HFFc6 (cell line): ENCODE data around the gene OMP. TPM values are rescaled to one million over a fixed set of nuclear protein-coding genes. Genes with fewer than 3 reads are reported as not detected.

Experiments
- DNase-seq: peaks from one replicate; pipeline ENCODE4 v3.0.0-alpha.2; 2018
- H3K27ac Mint-ChIP-seq: 2 replicates; pipeline ENCODE4 v1.8.0; 2020; ENCODE audit warnings: mild to moderate bottlenecking, mixed read lengths
- H3K27me3 Mint-ChIP-seq: 2 replicates; pipeline ENCODE4 v1.8.0; 2021; ENCODE audit warnings: mild to moderate bottlenecking, moderate library complexity, mixed read lengths; ENCODE audit not compliant: insufficient read depth
- H3K36me3 Mint-ChIP-seq: 2 replicates; pipeline ENCODE4 v1.8.0; 2021; ENCODE audit warnings: low read depth, mixed read lengths
- H3K4me1 Mint-ChIP-seq: 2 replicates; pipeline ENCODE4 v1.8.0; 2020; ENCODE audit warnings: low read depth, mixed read lengths
- H3K4me3 Mint-ChIP-seq: 2 replicates; pipeline ENCODE4 v1.8.0; 2020; ENCODE audit warnings: mild to moderate bottlenecking, moderate library complexity, mixed read lengths
- H3K9me3 Mint-ChIP-seq: 2 replicates; pipeline ENCODE4 v1.8.0; 2020; ENCODE audit warnings: mild to moderate bottlenecking, mixed read lengths
- total RNA-seq, 6 experiments: library from RNA; stranded (reverse); fragmentation: NEBNext Ultra II Directional; extraction: Animal tissue kit (Norgen Biotek cat#: 25700); gene quantifications; 2 replicates in 1 of 6; 3 replicates in 5 of 6; pipeline ENCODE4 v1.2.3, GENCODE V29; 2021
- TF ChIP-seq, protein P1 (sequence below): fragments of 200-600 bp; sonication (generic); IDR thresholded peaks from 2 replicates; pipeline ENCODE4 v1.5.0; 2021; ENCODE audit warnings: antibody characterized with exemption, mild to moderate bottlenecking

The OMP gene
- total RNA-seq, 6 experiments from 2014 or later = 0.77 TPM; not detected in 5

GRCh38 chr11:77126156-77126775 is 23.6 kb downstream of the OMP start:
- Mint-ChIP-seq H3K27ac (no peak overlapping the region), H3K4me1 (peaks cover 19% of the 10 kb centered on the region), H3K9me3 (no peaks in the 10 kb centered on the region), H3K36me3 (no peaks in the 10 kb centered on the region), H3K4me3 (no peak overlapping the region), H3K27me3 (peaks cover 6% of the 10 kb centered on the region)
- TF ChIP-seq, protein P1, sequence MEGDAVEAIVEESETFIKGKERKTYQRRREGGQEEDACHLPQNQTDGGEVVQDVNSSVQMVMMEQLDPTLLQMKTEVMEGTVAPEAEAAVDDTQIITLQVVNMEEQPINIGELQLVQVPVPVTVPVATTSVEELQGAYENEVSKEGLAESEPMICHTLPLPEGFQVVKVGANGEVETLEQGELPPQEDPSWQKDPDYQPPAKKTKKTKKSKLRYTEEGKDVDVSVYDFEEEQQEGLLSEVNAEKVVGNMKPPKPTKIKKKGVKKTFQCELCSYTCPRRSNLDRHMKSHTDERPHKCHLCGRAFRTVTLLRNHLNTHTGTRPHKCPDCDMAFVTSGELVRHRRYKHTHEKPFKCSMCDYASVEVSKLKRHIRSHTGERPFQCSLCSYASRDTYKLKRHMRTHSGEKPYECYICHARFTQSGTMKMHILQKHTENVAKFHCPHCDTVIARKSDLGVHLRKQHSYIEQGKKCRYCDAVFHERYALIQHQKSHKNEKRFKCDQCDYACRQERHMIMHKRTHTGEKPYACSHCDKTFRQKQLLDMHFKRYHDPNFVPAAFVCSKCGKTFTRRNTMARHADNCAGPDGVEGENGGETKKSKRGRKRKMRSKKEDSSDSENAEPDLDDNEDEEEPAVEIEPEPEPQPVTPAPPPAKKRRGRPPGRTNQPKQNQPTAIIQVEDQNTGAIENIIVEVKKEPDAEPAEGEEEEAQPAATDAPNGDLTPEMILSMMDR = no peak
- DNase-seq = no peak

DNA sequence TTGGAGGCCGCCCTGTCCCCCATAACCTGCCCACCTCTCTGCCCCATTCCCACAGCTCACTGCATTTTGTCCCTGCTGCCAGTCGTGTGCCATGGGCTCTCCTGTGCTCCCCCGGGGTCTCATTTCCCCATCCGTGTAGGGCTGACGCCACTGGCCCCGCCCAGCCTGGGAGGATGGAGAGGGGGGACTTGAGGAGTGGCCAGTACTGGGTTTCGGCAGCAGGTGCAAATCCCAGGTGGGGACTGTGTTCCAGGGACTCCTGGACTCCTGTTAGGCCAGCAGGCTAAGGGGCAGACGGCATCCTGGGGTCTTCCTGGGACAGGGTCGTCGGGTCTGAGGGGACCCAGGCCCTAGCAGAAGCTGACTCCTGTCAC is 24.2 kb downstream of the OMP start:
- peaks cover 6% of the 10 kb centered on the region for H3K27me3 Mint-ChIP-seq
- TF ChIP-seq, protein P1 = no peak
- H3K36me3 Mint-ChIP-seq = no peaks in the 10 kb centered on the region
- no peak overlapping the region; the same call in 1 of the 2 replicates for H3K4me3 Mint-ChIP-seq
- peaks cover 24% of the 10 kb centered on the region for H3K4me1 Mint-ChIP-seq
- DNase-seq = no peak
- H3K9me3 Mint-ChIP-seq = no peaks in the 10 kb centered on the region
- H3K27ac Mint-ChIP-seq = no peak overlapping the region

DNA sequence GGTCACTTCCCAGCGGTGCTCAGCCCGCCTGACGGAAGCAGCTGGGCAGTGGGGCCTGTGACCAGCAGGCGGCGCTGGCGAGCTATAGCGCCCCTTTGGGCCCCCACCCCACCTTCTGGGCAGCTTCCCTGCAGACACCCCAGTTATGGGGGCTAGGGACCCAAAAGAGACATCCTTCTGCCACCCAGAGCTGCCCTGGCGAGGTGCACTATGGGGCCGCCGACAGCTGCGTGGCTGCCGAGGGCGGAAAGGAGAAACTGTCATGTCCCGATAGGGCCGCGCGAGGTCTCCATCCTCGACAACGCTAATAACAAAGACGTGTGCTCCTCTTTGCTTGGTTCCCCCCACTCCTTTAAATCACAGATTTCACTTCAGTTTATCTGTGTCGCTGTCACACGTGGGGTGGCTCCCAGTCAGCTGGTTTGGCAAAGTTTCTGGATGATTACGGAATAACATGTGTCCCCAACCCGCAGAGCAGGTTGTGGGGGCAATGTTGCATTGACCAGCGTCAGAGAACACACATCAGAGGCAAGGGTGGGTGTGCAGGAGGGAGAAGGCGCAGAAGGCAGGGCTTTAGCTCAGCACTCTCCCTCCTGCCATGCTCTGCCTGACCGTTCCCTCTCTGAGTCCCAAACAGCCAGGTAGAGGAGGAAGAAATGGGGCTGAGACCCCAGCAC is 24.7 kb downstream of the OMP start:
- peak overlapping the region; percentile 75 for H3K4me3 Mint-ChIP-seq
- no peak overlapping the region for H3K27ac Mint-ChIP-seq
- DNase-seq = no peak
- peaks cover 28% of the 10 kb centered on the region for H3K4me1 Mint-ChIP-seq
- H3K36me3 Mint-ChIP-seq = no peaks in the 10 kb centered on the region
- H3K9me3 Mint-ChIP-seq = no peaks in the 10 kb centered on the region
- TF ChIP-seq, protein P1 = peak; percentile 100
- peaks cover 6% of the 10 kb centered on the region for H3K27me3 Mint-ChIP-seq

DNA sequence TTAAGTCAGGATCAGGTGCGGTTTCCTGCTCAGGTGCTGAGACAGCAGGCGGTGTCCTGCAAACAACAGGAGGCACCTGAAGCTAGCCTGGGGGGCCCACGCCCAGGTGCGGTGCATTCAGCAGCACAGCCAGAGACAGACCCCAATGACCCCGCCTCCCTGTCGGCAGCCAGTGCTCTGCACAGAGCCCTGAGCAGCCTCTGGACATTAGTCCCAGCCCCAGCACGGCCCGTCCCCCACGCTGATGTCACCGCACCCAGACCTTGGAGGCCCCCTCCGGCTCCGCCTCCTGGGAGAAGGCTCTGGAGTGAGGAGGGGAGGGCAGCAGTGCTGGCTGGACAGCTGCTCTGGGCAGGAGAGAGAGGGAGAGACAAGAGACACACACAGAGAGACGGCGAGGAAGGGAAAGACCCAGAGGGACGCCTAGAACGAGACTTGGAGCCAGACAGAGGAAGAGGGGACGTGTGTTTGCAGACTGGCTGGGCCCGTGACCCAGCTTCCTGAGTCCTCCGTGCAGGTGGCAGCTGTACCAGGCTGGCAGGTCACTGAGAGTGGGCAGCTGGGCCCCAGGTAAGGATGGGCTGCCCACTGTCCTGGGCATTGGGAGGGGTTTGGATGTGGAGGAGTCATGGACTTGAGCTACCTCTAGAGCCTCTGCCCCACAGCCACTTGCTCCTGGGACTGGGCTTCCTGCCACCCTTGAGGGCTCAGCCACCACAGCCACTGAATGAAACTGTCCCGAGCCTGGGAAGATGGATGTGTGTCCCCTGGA is 25.5 kb downstream of the OMP start, which contains the start of gene MYO7A:
MYO7A (plus strand) TSS at position 327 of the 772 bp plus-strand sequence. CDS start 2,389 bp downstream, outside the sequence.
- H3K9me3 Mint-ChIP-seq = no peaks in the 10 kb centered on the region
- H3K4me1 Mint-ChIP-seq = peaks cover 28% of the 10 kb centered on the region
- peak within 1 kb of the TSS; percentile 75 for H3K4me3 Mint-ChIP-seq
- TF ChIP-seq, protein P1 = no peak
- H3K36me3 Mint-ChIP-seq = no peaks in the 10 kb centered on the region
- peak; percentile 19 for DNase-seq
- peaks cover 6% of the 10 kb centered on the region for H3K27me3 Mint-ChIP-seq
- no peak within 1 kb of the TSS for H3K27ac Mint-ChIP-seq

DNA sequence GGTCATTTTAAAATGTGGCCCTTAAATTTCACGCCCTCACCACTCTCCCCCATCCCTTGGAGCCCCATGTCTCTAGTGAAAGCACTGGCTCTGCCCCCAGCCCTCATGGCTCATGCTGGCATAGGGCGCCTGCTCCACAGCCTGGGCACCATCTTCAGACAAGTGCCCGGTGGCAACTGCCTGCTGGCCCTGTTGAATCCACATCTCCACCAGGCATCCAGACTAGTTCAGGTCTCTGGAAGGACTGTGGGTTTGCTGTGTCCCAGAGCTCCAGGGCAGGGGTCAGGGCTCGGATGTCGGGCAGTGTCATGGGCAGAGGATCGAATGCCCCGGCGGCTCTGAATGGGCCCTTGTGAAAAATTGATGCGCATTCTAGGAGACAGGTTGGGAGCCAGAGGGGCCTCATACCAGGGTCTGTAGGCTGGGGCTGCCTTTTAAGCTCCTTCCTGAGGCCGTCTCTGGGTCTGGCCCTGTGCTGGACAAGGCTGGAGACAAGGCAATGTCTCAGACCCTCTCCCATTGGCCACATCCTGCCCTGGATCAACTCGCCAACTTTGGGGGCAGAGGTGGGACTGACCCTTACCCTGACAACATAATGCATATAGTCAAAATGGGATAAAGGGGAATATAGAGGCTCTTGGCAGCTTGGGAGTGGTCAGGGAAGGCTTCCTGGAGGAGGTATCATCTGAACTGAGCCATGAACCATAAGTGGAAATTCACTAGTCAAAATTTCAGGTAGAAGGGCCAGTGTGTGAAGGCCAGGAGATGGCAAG is 26.6 kb downstream of the OMP start:
- no peak for DNase-seq
- Mint-ChIP-seq H3K27me3 (peaks cover 6% of the 10 kb centered on the region), H3K9me3 (no peaks in the 10 kb centered on the region), H3K27ac (no peak overlapping the region), H3K36me3 (no peaks in the 10 kb centered on the region), H3K4me1 (peaks cover 28% of the 10 kb centered on the region), H3K4me3 (no peak overlapping the region)
- TF ChIP-seq, protein P1 = no peak
